ENCODE data around the gene CHAF1A.

Gene CHAF1A

DNA sequence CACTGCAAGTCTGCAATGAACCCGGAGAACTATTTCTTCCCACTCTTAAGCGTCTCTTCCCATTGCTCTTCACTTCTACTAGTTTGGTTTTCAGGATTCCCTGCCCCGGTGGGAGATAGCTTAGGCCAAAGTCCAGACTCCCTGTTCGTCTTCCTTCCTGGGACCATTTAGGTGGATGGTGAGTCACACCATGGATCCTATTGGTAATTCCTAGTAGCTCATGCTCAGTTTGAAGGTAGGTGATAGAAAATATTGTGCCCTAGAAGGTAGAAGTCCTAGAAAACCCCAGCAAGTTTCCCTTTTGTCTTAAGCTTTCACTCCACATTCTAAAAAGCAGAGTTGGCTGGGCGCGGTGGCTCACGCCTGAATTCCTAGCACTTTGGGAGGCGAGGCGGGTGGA lies 13.8 kb downstream of the CHAF1A start:
- TF ChIP-seq CTCF (IDR thresholded peaks at IDR 0.05; ENCODE audit: insufficient read depth, low read length, poor library complexity, severe bottlenecking): no peak
- TF ChIP-seq EZH2phosphoT487 (conservative IDR thresholded peaks at IDR 0.05; ENCODE audit: low read length): no peak
- H3K4me2 ChIP-seq (ENCODE audit: low read depth, low read length, poor library complexity, severe bottlenecking): no peak overlapping the region
- peaks cover 24% of the 10 kb centered on the region for H4K20me1 ChIP-seq (ENCODE audit: low read depth, low read length)
- H3K9ac ChIP-seq (ENCODE audit: low read length): no peak overlapping the region
- H3K9me3 ChIP-seq (ENCODE audit: insufficient read depth, low read length): no peaks in the 10 kb centered on the region
- H2AFZ ChIP-seq (ENCODE audit: low read depth, low read length, severe bottlenecking): no peak overlapping the region
- no peak overlapping the region for H3K27ac ChIP-seq (ENCODE audit: low read depth, low read length)
- no peak overlapping the region for H3K4me3 ChIP-seq (ENCODE audit: insufficient read depth, low read length, poor library complexity, severe bottlenecking)
- no peaks in the 10 kb centered on the region for H3K27me3 ChIP-seq (ENCODE audit: low read length)
- H3K9me2 ChIP-seq (replicated peaks; ENCODE audit: insufficient read depth, low read length): no peaks in the 10 kb centered on the region
- H3K79me2 ChIP-seq (ENCODE audit: insufficient read depth, low read length): peaks cover 75% of the 10 kb centered on the region
- peaks cover 16% of the 10 kb centered on the region; the same call in 1 of the 2 replicates for H3K36me3 ChIP-seq (ENCODE audit: low read length)
- H3F3A ChIP-seq (ENCODE audit: insufficient read depth): no peaks in the 10 kb centered on the region; the same call in 1 of the 2 replicates

DNA sequence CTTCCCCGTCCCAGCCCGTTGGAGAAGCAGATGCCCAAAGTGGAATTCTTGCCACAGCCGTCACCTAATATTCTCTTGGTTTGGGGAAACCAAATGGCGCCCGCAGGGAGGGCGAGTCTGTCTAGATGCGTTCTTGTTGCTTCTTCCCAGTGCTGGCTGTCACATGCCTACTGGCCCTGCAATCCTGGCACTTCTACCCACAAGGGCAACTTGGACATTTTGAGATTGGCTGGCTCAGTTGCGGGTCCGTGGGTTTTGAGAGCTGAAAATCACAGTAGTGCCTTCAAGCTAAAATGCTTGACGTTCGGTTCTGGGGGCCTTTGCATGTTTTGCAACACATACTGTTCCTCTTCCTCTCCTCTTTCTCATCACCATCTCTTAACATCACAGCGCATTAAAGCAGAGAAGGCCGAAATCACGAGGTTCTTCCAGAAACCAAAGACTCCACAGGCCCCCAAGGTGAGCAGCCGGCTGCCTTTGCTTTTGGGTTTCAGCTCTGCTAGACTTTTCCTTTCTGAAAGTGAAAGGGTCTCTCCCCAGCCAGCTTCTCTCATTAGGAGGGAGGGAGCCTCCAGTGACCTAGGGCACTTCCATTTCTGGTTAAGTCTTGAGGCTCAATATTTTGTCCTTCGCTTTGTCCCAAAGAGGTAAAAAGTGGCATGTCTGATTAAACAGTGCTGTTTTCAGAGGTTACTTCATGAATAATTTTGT lies 21.1 kb downstream of the CHAF1A start:
- Histone ChIP-seq H4K20me1 (ENCODE audit: low read depth, low read length) (no peaks in the 10 kb centered on the region), H3K9me2 (replicated peaks; ENCODE audit: insufficient read depth, low read length) (no peaks in the 10 kb centered on the region), H3F3A (ENCODE audit: insufficient read depth) (no peaks in the 10 kb centered on the region), H3K4me2 (ENCODE audit: low read depth, low read length, poor library complexity, severe bottlenecking) (no peak overlapping the region), H2AFZ (ENCODE audit: low read depth, low read length, severe bottlenecking) (no peak overlapping the region), H3K79me2 (ENCODE audit: insufficient read depth, low read length) (peaks cover 12% of the 10 kb centered on the region; the same call in 1 of the 2 replicates), H3K9me3 (ENCODE audit: insufficient read depth, low read length) (no peaks in the 10 kb centered on the region), H3K36me3 (ENCODE audit: low read length) (peaks cover 11% of the 10 kb centered on the region; the same call in 1 of the 2 replicates), H3K4me3 (ENCODE audit: insufficient read depth, low read length, poor library complexity, severe bottlenecking) (no peak overlapping the region), H3K27ac (ENCODE audit: low read depth, low read length) (no peak overlapping the region), H3K27me3 (ENCODE audit: low read length) (no peaks in the 10 kb centered on the region), H3K9ac (ENCODE audit: low read length) (no peak overlapping the region)
- TF ChIP-seq CTCF (IDR thresholded peaks at IDR 0.05; ENCODE audit: insufficient read depth, low read length, poor library complexity, severe bottlenecking) (no peak), EZH2phosphoT487 (conservative IDR thresholded peaks at IDR 0.05; ENCODE audit: low read length) (no peak)

GRCh38 chr19:4425537-4425936 lies 23.1 kb downstream of the CHAF1A start:
- Histone ChIP-seq H3K27me3 (ENCODE audit: low read length) (no peaks in the 10 kb centered on the region), H3K9me3 (ENCODE audit: insufficient read depth, low read length) (no peaks in the 10 kb centered on the region), H2AFZ (ENCODE audit: low read depth, low read length, severe bottlenecking) (no peak overlapping the region), H4K20me1 (ENCODE audit: low read depth, low read length) (no peaks in the 10 kb centered on the region), H3K4me2 (ENCODE audit: low read depth, low read length, poor library complexity, severe bottlenecking) (no peak overlapping the region), H3F3A (ENCODE audit: insufficient read depth) (no peaks in the 10 kb centered on the region), H3K36me3 (ENCODE audit: low read length) (peaks cover 12% of the 10 kb centered on the region; the same call in 1 of the 2 replicates), H3K9ac (ENCODE audit: low read length) (no peak overlapping the region), H3K79me2 (ENCODE audit: insufficient read depth, low read length) (peaks cover 4% of the 10 kb centered on the region; the same call in 1 of the 2 replicates), H3K4me3 (ENCODE audit: insufficient read depth, low read length, poor library complexity, severe bottlenecking) (no peak overlapping the region), H3K27ac (ENCODE audit: low read depth, low read length) (no peak overlapping the region), H3K9me2 (replicated peaks; ENCODE audit: insufficient read depth, low read length) (no peaks in the 10 kb centered on the region)
- no peak for TF ChIP-seq EZH2phosphoT487 (conservative IDR thresholded peaks at IDR 0.05; ENCODE audit: low read length)
- TF ChIP-seq CTCF (IDR thresholded peaks at IDR 0.05; ENCODE audit: insufficient read depth, low read length, poor library complexity, severe bottlenecking): no peak
